ENCODE measurements around the gene NFIL3. TPM values are rescaled to one million over a fixed set of nuclear protein-coding genes. Genes with fewer than 3 reads are reported as not detected.

The NFIL3 gene
- total RNA-seq, 4 donors from 2014 or later: 15.8 to 26.4 (median 22.2) TPM

DNA sequence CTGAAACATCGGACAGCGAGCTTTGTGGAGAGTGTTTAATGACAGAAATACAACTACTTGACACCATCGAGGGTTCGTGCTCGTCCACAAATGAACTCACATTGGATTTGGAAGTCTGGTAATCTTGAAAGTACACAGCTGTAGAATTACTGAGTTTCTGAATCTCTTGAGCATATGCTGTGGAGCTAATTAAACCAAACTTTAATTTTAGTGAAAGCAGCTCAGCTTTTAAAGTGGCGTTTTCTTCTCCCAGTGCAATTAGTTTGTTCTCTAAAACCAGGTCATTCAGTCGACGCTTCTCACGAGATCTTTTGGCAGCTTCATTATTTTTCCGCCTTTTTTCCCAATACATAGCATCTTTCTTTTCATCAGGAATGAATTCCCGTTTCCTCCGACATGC, 13.5 kb downstream of the NFIL3 start:
- no peak for DNase-seq
- intact Hi-C loops (cut with DNase I; ENCODE audit: low total_unique reads): no loop called here
- H3K4me1 ChIP-seq: peaks cover 0 to 15% (median 3%) of the 10 kb centered on the region in 4 donors
- TF ChIP-seq, protein P1, sequence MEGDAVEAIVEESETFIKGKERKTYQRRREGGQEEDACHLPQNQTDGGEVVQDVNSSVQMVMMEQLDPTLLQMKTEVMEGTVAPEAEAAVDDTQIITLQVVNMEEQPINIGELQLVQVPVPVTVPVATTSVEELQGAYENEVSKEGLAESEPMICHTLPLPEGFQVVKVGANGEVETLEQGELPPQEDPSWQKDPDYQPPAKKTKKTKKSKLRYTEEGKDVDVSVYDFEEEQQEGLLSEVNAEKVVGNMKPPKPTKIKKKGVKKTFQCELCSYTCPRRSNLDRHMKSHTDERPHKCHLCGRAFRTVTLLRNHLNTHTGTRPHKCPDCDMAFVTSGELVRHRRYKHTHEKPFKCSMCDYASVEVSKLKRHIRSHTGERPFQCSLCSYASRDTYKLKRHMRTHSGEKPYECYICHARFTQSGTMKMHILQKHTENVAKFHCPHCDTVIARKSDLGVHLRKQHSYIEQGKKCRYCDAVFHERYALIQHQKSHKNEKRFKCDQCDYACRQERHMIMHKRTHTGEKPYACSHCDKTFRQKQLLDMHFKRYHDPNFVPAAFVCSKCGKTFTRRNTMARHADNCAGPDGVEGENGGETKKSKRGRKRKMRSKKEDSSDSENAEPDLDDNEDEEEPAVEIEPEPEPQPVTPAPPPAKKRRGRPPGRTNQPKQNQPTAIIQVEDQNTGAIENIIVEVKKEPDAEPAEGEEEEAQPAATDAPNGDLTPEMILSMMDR (IDR thresholded peaks at IDR 0.05): no peak
- no peaks in the 10 kb centered on the region for H3K27me3 ChIP-seq
- no peaks in the 10 kb centered on the region for H3K9me3 ChIP-seq
- in situ Hi-C loops (cut with MboI; ENCODE audit: low pct_ligation_motif_present in 1 of 4, low pct_unique_long_range_greater_than_20kb in 1 of 4, low sequenced_read_pairs in 3 of 4): no loop called here
- 95% methylated on average over 10 to 12 of the region's 12 CpGs for WGBS, 2 donors (ENCODE audit: low coverage in 1 of 2)
- peaks cover 0 to 33% (median 7%) of the 10 kb centered on the region in 4 donors for H3K36me3 ChIP-seq
- no peak overlapping the region for H3K27ac ChIP-seq
- H3K4me3 ChIP-seq: no peak overlapping the region

DNA sequence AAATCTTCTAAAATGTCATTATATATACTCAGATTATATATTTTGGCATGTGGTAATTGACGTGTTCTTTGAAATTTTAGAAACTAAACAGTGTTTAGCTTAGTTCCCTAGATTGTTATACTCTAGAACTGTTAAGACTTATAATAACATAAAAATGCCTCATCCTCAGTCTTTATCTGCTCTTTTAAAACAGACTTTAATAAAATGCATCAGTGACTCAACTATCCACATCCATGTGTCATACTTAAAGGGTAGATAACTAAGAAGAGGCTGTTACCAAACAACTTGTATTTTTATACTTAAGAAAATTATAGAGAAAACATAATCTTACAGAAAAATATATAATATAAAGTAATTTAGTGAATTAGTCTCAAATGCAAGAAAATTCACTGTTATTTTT, 15.2 kb downstream of the NFIL3 start:
- peaks cover 0 to 11% (median 3%) of the 10 kb centered on the region in 4 donors for H3K4me1 ChIP-seq
- in situ Hi-C loops (cut with MboI; ENCODE audit: low pct_ligation_motif_present in 1 of 4, low pct_unique_long_range_greater_than_20kb in 1 of 4, low sequenced_read_pairs in 3 of 4): no loop called here
- intact Hi-C loops (cut with DNase I; ENCODE audit: low total_unique reads): no loop called here
- H3K9me3 ChIP-seq: no peaks in the 10 kb centered on the region
- no peak overlapping the region for H3K27ac ChIP-seq
- H3K27me3 ChIP-seq: no peaks in the 10 kb centered on the region
- TF ChIP-seq POLR2AphosphoS5 (IDR thresholded peaks at IDR 0.05) (no peak), POLR2A (IDR thresholded peaks at IDR 0.05) (no peak), EP300 (IDR thresholded peaks at IDR 0.05; ENCODE audit: low read depth) (no peak)
- TF ChIP-seq, protein P1 (IDR thresholded peaks at IDR 0.05): no peak
- no peak for DNase-seq
- no peak overlapping the region for H3K4me3 ChIP-seq
- peaks cover 0 to 33% (median 7%) of the 10 kb centered on the region in 4 donors for H3K36me3 ChIP-seq
- WGBS, 2 donors (ENCODE audit: low coverage in 1 of 2): 93 to 94% methylated on average over 1 of the region's 1 CpG

DNA sequence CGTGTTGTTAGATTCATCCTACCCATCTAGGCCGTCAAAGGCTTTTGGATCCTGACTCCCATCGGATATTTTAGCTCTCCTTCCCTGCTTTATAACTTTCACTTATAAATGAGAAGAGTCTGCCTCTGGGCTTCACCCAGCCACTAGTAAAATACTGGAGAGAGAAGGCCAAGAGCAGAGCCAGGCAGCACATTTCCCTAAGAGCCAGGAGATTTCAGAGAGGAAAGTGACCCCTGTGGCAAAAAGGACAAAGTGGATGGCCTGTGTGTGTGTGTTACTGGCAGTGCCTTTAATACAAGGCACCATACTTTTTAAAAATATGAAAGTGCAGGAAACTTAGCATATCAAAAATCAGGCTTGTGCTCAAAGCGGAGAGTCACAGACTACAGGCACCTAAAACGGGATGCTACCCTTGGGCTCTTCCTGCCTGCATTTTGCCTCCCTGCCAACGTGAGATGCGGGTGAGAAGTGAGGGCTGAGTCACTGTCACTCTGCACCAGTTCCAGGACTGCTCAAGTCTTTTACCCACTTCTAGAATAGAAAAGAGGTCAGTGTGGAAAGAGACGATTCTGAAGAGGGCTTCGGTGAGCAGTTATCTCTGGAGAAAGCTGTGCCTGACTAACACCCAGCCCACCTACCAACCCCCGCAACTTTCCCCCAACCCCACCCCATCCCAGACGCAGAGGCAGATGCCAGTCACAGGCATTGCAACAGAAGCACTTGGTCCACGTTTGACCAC, 15.9 kb downstream of the NFIL3 start:
- TF ChIP-seq POLR2AphosphoS5 (IDR thresholded peaks at IDR 0.05): no peak
- no peak for TF ChIP-seq POLR2A (IDR thresholded peaks at IDR 0.05)
- no peak for TF ChIP-seq EP300 (IDR thresholded peaks at IDR 0.05; ENCODE audit: low read depth)
- TF ChIP-seq, protein P1 (IDR thresholded peaks at IDR 0.05): no peak
- DNase-seq: no peak
- peaks cover 0 to 7% (median 3%) of the 10 kb centered on the region in 4 donors for H3K4me1 ChIP-seq
- intact Hi-C loops (cut with DNase I; ENCODE audit: low total_unique reads): no loop called here
- peaks cover 0 to 33% (median 7%) of the 10 kb centered on the region in 4 donors for H3K36me3 ChIP-seq
- no peaks in the 10 kb centered on the region for H3K27me3 ChIP-seq
- no peak overlapping the region for H3K4me3 ChIP-seq
- H3K9me3 ChIP-seq: no peaks in the 10 kb centered on the region
- 88 to 89% methylated on average over 10 to 12 of the region's 12 CpGs for WGBS, 2 donors (ENCODE audit: low coverage in 1 of 2)
- in situ Hi-C loops (cut with MboI; ENCODE audit: low pct_ligation_motif_present in 1 of 4, low pct_unique_long_range_greater_than_20kb in 1 of 4, low sequenced_read_pairs in 3 of 4): no loop called here
- no peak overlapping the region for H3K27ac ChIP-seq

DNA sequence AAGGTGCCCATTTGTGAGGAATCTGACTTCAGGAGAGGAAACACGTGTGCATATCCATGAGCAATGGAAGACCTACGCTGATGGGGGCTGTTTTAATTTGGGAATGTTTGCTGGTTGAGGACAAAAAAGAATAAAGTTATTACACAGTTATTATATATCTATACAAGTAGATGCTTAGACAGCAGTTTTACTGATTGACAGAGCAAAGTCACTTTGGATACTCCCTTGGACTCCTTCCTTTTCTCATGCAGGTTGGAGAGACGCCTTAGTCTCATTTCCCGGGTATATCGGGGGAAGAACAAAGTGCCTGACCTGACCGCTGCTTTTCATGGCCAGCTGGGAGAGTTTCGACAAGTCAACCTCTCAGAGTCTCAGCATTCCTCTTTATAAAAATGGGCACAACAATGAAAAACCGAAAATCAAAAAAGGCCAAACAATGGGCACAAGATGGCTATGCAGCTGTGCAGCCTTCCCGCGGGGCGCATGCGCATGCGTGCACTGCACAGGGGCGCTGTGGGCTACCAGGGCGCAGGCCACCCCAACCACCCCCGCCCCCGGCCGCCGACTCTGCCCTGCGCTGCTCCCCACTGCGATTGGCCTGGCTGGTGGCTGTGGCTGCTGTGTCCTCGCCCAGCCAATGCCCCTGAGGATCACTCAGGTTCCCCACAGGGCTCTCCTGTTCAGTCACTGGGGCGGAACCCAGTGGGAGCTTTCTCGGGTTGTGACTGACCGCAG, 18.1 kb downstream of the NFIL3 start:
- Histone ChIP-seq H3K36me3 (peaks cover 0 to 29% (median 7%) of the 10 kb centered on the region in 4 donors), H3K27ac (no peak overlapping the region), H3K27me3 (no peaks in the 10 kb centered on the region), H3K4me1 (no peaks in the 10 kb centered on the region), H3K9me3 (no peaks in the 10 kb centered on the region), H3K4me3 (no peak overlapping the region)
- intact Hi-C loops (cut with DNase I; ENCODE audit: low total_unique reads) (no loop called here), in situ Hi-C loops (cut with MboI; ENCODE audit: low pct_ligation_motif_present in 1 of 4, low pct_unique_long_range_greater_than_20kb in 1 of 4, low sequenced_read_pairs in 3 of 4) (no loop called here)
- TF ChIP-seq POLR2A (IDR thresholded peaks at IDR 0.05) (no peak), EP300 (IDR thresholded peaks at IDR 0.05; ENCODE audit: low read depth) (no peak), POLR2AphosphoS5 (IDR thresholded peaks at IDR 0.05) (no peak)
- TF ChIP-seq, protein P1 (IDR thresholded peaks at IDR 0.05): no peak
- DNase-seq: no peak
- WGBS, 2 donors (ENCODE audit: low coverage in 1 of 2): 93 to 95% methylated on average over 7 to 25 of the region's 25 CpGs
